ENCODE data around the gene WEE1.
"Not testable (repeated sequence)": the region's sequence is repeated elsewhere in the genome, so short reads cannot be mapped to it uniquely, and the experiment has no call there.

Gene WEE1

GRCh38 chr11:9600644-9601036, 27.2 kb downstream of the WEE1 start:
- DNase-seq, result no peak

- peak; percentile 29 for DNase-seq
These were observed 27.8 kb downstream of the WEE1 start for GRCh38 chr11:9601037-9601875.

- no peak for DNase-seq
These were observed 28.4 kb downstream of the WEE1 start for GRCh38 chr11:9601876-9602199.

GRCh38 chr11:9603214-9603613, 29.7 kb downstream of the WEE1 start:
- not testable (repeated sequence) for DNase-seq

- DNase-seq, result no peak
These were observed 30.7 kb downstream of the WEE1 start for GRCh38 chr11:9604134-9604533.

GRCh38 chr11:9605742-9606141, 32.3 kb downstream of the WEE1 start:
- DNase-seq, result no peak

GRCh38 chr11:9606809-9607510, 33.5 kb downstream of the WEE1 start:
- DNase-seq, result no peak

GRCh38 chr11:9607511-9607899, 34.0 kb downstream of the WEE1 start:
- no peak for DNase-seq

- no peak for DNase-seq
These were observed 35.7 kb downstream of the WEE1 start for GRCh38 chr11:9609002-9609759.

- no peak for DNase-seq
These were observed 36.4 kb downstream of the WEE1 start for GRCh38 chr11:9609841-9610240.

- DNase-seq, result peak; percentile 84
These were observed 39.8 kb downstream of the WEE1 start for GRCh38 chr11:9613118-9613829.

GRCh38 chr11:9613830-9614762, 40.6 kb downstream of the WEE1 start:
- peak; percentile 86 for DNase-seq

GRCh38 chr11:9615031-9615451, 41.6 kb downstream of the WEE1 start:
- DNase-seq, result no peak

- DNase-seq, result no peak
These were observed 42.7 kb downstream of the WEE1 start for GRCh38 chr11:9616042-9616675.

- no peak for DNase-seq
These were observed 43.4 kb downstream of the WEE1 start for GRCh38 chr11:9616858-9617257.

- no peak for DNase-seq
These were observed 44.5 kb downstream of the WEE1 start for GRCh38 chr11:9617940-9618339.

- DNase-seq, result no peak
These were observed 45.5 kb downstream of the WEE1 start for GRCh38 chr11:9619004-9619403.

- DNase-seq, result no peak
These were observed 46.5 kb downstream of the WEE1 start for GRCh38 chr11:9619971-9620370.

- not testable (repeated sequence) for DNase-seq
These were observed 48.9 kb downstream of the WEE1 start for GRCh38 chr11:9622353-9622752.

- DNase-seq, result not testable (repeated sequence)
These were observed 49.6 kb downstream of the WEE1 start for GRCh38 chr11:9623053-9623452.

- DNase-seq, result no peak
These were observed 51.0 kb downstream of the WEE1 start for GRCh38 chr11:9624448-9624847.
